OCI-LY7 (cell line): Measurements from ENCODE around the gene OR2M5. TPM values are rescaled to one million over a fixed set of nuclear protein-coding genes. Genes with fewer than 3 reads are reported as not detected.

Experiments
- BruUV-seq: library from RNA; stranded (reverse); fragments of 400-500 nt; replicated peaks from 2 replicates; lab custom pipeline; 2021; lab: Mats Ljungman, UMichigan
- CTCF ChIA-PET: fragments of 300-600 bp; sonication (Branson Sonifier 250); formaldehyde crosslinking; loops from one replicate; lab custom pipeline; 2022; ENCODE audit warnings: antibody characterized with exemption; ENCODE audit not compliant: unreplicated experiment; lab: Charles Lee
- POLR2A ChIA-PET: fragments of 300-600 bp; sonication (Branson Sonifier 250); formaldehyde crosslinking; loops from one replicate; lab custom pipeline; 2022; ENCODE audit warnings: antibody characterized with exemption; lab: Charles Lee
- DNase-seq: peaks from one replicate; pipeline ENCODE4 v3.0.0-alpha.2; 2015; ENCODE audit warnings: low spot score
- H2AFZ ChIP-seq: fragments of 200-600 bp; sonication (generic), shearing (Covaris generic); 2 replicates; pipeline ENCODE4 v1.6.1; 2014; ENCODE audit warnings: mild to moderate bottlenecking, antibody characterized with exemption, low read length, moderate library complexity
- H3K27ac ChIP-seq: fragments of 200-600 bp; sonication (generic); 2 replicates; pipeline ENCODE4 v1.5.1; 2014; ENCODE audit warnings: mixed run types, low read depth, mild to moderate bottlenecking, moderate library complexity, low read length, inconsistent platforms; ENCODE audit not compliant: poor library complexity, severe bottlenecking
- H3K36me3 ChIP-seq: fragments of 200-600 bp; sonication (generic); 2 replicates; pipeline ENCODE4 v1.6.1; 2014; ENCODE audit warnings: mild to moderate bottlenecking, antibody characterized with exemption, low read length, moderate library complexity, mixed read lengths; ENCODE audit not compliant: insufficient read depth
- H3K4me1 ChIP-seq: fragments of 200-600 bp; sonication (generic); 2 replicates; pipeline ENCODE4 v1.5.1; 2014; ENCODE audit warnings: mild to moderate bottlenecking, low read length; ENCODE audit not compliant: insufficient read depth, poor library complexity, severe bottlenecking
- H3K4me2 ChIP-seq: fragments of 200-600 bp; sonication (generic); 2 replicates; pipeline ENCODE4 v1.6.1; 2014; ENCODE audit warnings: mild to moderate bottlenecking, low read length
- H3K4me3 ChIP-seq: fragments of 200-600 bp; sonication (generic); 2 replicates; pipeline ENCODE4 v1.5.1; 2014; ENCODE audit warnings: mild to moderate bottlenecking, low read depth, low read length; ENCODE audit not compliant: poor library complexity, severe bottlenecking
- H3K79me2 ChIP-seq: fragments of 200-600 bp; sonication (generic); 2 replicates; pipeline ENCODE4 v1.6.1; 2016; ENCODE audit warnings: low read depth, mild to moderate bottlenecking, low read length, moderate library complexity, mixed read lengths; ENCODE audit not compliant: insufficient read depth
- H3K9me2 ChIP-seq: fragments of 200-600 bp; sonication (generic); 2 replicates; pipeline ENCODE4 v1.6.1; 2016; ENCODE audit warnings: mild to moderate bottlenecking, low read length, mixed read lengths; ENCODE audit not compliant: insufficient read depth
- H3K9me3 ChIP-seq: fragments of 200-600 bp; sonication (generic); 2 replicates; pipeline ENCODE4 v1.6.1; 2014; ENCODE audit warnings: mild to moderate bottlenecking, mixed run types, low read length, mixed read lengths
- H4K20me1 ChIP-seq: fragments of 200-600 bp; sonication (generic); 2 replicates; pipeline ENCODE4 v1.6.1; 2014; ENCODE audit warnings: mild to moderate bottlenecking, antibody characterized with exemption, low read length, moderate library complexity, mixed read lengths; ENCODE audit not compliant: insufficient read depth
- CTCF ChIP-seq: fragments of 200-600 bp; sonication (generic); conservative IDR thresholded peaks from 2 replicates; pipeline ENCODE4 v1.5.1; 2014; ENCODE audit warnings: mild to moderate bottlenecking, antibody characterized with exemption, low read length, moderate library complexity, mixed read lengths
- EZH2phosphoT487 ChIP-seq: fragments of 200-600 bp; sonication (generic); IDR thresholded peaks from 2 replicates; pipeline ENCODE4 v1.6.1; 2018; ENCODE audit warnings: low read depth, borderline replicate concordance, mild to moderate bottlenecking, mixed run types, antibody characterized with exemption, low read length, moderate library complexity, mixed read lengths
- intact Hi-C: fragments of 100-400 bp; cut with micrococcal nuclease; formaldehyde crosslinking; loops from one replicate; pipeline ENCODE4 v1.10.0; 2022; ENCODE audit not compliant: unreplicated experiment
- total RNA-seq, 2 experiments: library from RNA; depleted of rRNA in 1 of 2; stranded (reverse); fragments of >200 nt in 1 of 2; shearing (Covaris generic) in 1 of 2; gene quantifications; 2 replicates each; pipeline ENCODE4 v1.2.3, GENCODE V29; 2014 to 2022

OR2M5 gene
- total RNA-seq, 2 experiments from 2014 or later = not detected

GRCh38 chr1:248165186-248165585, 20.2 kb downstream of the OR2M5 start:
- H2AFZ ChIP-seq = no peak overlapping the region
- no peaks in the 10 kb centered on the region for H3K9me3 ChIP-seq
- no peak for DNase-seq
- H3K36me3 ChIP-seq = no peaks in the 10 kb centered on the region
- no peaks in the 10 kb centered on the region for H4K20me1 ChIP-seq
- H3K4me2 ChIP-seq = no peak overlapping the region
- no peak overlapping the region for H3K4me3 ChIP-seq
- TF ChIP-seq EZH2phosphoT487 = no peak
- TF ChIP-seq CTCF = no peak
- H3K27ac ChIP-seq = no peak overlapping the region
- POLR2A ChIA-PET = no interaction called here
- CTCF ChIA-PET = no interaction called here
- intact Hi-C loops = no loop called here
- H3K4me1 ChIP-seq = no peaks in the 10 kb centered on the region
- BruUV-seq = no TSS peak
- no peaks in the 10 kb centered on the region for H3K79me2 ChIP-seq
- H3K9me2 ChIP-seq = no peaks in the 10 kb centered on the region

GRCh38 chr1:248174521-248174920, 29.6 kb downstream of the OR2M5 start, which contains the start of gene OR2M2:
Gene OR2M2 (plus strand): TSS chr1:248174821. CDS start chr1:248179986, 5,165 bp downstream.
- no TSS peak for BruUV-seq
- TF ChIP-seq CTCF = no peak
- no peak for TF ChIP-seq EZH2phosphoT487
- no peaks in the 10 kb centered on the region for H3K36me3 ChIP-seq
- CTCF ChIA-PET = no interaction called here
- no peaks in the 10 kb centered on the region for H3K9me3 ChIP-seq
- H3K79me2 ChIP-seq = no peaks in the 10 kb centered on the region
- H3K27ac ChIP-seq = no peak within 1 kb of the TSS
- H2AFZ ChIP-seq = no peak within 1 kb of the TSS
- no peak within 1 kb of the TSS for H3K4me3 ChIP-seq
- no peaks in the 10 kb centered on the region for H3K9me2 ChIP-seq
- DNase-seq = no peak
- POLR2A ChIA-PET = no interaction called here
- no peaks in the 10 kb centered on the region for H3K4me1 ChIP-seq
- no peaks in the 10 kb centered on the region for H4K20me1 ChIP-seq
- H3K4me2 ChIP-seq = no peak within 1 kb of the TSS
- intact Hi-C loops = no loop called here

- no peak for DNase-seq
- no peak overlapping the region for H3K4me3 ChIP-seq
- CTCF ChIA-PET = no interaction called here
- no peaks in the 10 kb centered on the region for H3K9me3 ChIP-seq
- intact Hi-C loops = no loop called here
- no peaks in the 10 kb centered on the region for H3K9me2 ChIP-seq
- H3K4me2 ChIP-seq = no peak overlapping the region
- no peaks in the 10 kb centered on the region for H3K36me3 ChIP-seq
- TF ChIP-seq CTCF (no peak), EZH2phosphoT487 (no peak)
- H3K4me1 ChIP-seq = no peaks in the 10 kb centered on the region
- BruUV-seq = no TSS peak
- no peaks in the 10 kb centered on the region for H4K20me1 ChIP-seq
- no peaks in the 10 kb centered on the region for H3K79me2 ChIP-seq
- POLR2A ChIA-PET = no interaction called here
- no peak overlapping the region for H2AFZ ChIP-seq
- no peak overlapping the region for H3K27ac ChIP-seq
Measured at GRCh38 chr1:248183996-248184395, 39.0 kb downstream of the OR2M5 start.
